Lower leg skin (tissue), 3 donors: ENCODE results near the gene MFNG.

Experiments used
- CTCF ChIP-seq, 3 donors: fragments of 450-650 bp; IDR thresholded peaks; one replicate each; pipeline ENCODE4 v1.5.1; 2016; ENCODE audit warnings: antibody characterized with exemption in 3 of 3, mild to moderate bottlenecking in 3 of 3, moderate library complexity in 2 of 3
- POLR2A ChIP-seq, 2 donors: fragments of 450-650 bp; IDR thresholded peaks; one replicate each; pipeline ENCODE4 v1.6.1; 2016 to 2017; ENCODE audit warnings: antibody characterized with exemption in 2 of 2, mild to moderate bottlenecking in 1 of 2, moderate library complexity in 1 of 2

DNA sequence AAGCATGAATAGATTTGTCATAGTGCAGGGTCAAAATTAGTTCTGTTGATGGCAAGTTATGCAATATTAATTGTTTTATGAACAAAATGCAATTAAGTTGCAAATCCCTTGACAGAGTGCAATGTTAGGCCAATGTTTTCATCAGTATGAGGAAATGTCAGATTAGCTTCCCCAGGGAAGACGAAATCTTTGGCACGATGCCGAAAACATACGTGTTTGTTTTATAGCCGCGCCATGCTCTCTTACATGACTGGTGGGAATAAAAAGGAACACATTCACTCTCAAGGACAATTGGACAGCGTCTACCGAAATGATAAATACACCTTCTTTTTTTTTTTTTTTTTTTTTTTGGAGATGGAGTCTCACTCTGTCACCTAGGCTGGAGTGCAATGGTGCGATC lies 27.0 kb downstream of the MFNG start:
- no peak for TF ChIP-seq CTCF (IDR thresholded peaks at IDR 0.05)
- TF ChIP-seq POLR2A (IDR thresholded peaks at IDR 0.05): no peak
